H4 (cell line): Measurements from ENCODE around the gene TGFA. TPM values are rescaled to one million over a fixed set of nuclear protein-coding genes. Genes with fewer than 3 reads are reported as not detected.
A peak's percentile ranks its signal among the peaks of the same experiment; 100 is the strongest.

ENCODE experiments used
- DNase-seq: peaks from one replicate; pipeline ENCODE4 v3.0.0-alpha.2; 2015; ENCODE audit warnings: low spot score
- total RNA-seq: library from RNA; depleted of rRNA; stranded (reverse); fragments of >200 nt; shearing (Covaris generic); gene quantifications from 2 replicates; pipeline ENCODE4 v1.2.3, GENCODE V29; 2014; rRNA removed

The TGFA gene
- 19.7 and 32.2 TPM in 2 replicates for total RNA-seq

- DNase-seq = peak; percentile 89
Observed at GRCh38 chr2:70553584-70554337, at the start of gene TGFA. TSS of gene TGFA (minus strand) at chr2:70553826. CDS start at chr2:70553767, 59 bp downstream.

GRCh38 chr2:70603066-70603465 lies 49.4 kb upstream of the TGFA start:
- DNase-seq = no peak

GRCh38 chr2:70598197-70598596 lies 44.6 kb upstream of the TGFA start:
- DNase-seq = no peak

GRCh38 chr2:70596739-70597138 lies 43.1 kb upstream of the TGFA start:
- DNase-seq = peak; percentile 98

- peak; percentile 95 for DNase-seq
Observed at GRCh38 chr2:70596293-70596692, 42.7 kb upstream of the TGFA start.

- no peak for DNase-seq
Observed at GRCh38 chr2:70583091-70583490, 29.5 kb upstream of the TGFA start.

- no peak for DNase-seq
Observed at GRCh38 chr2:70580352-70580751, 26.7 kb upstream of the TGFA start.

GRCh38 chr2:70574618-70575017 lies 21.0 kb upstream of the TGFA start:
- no peak for DNase-seq

GRCh38 chr2:70574109-70574508 lies 20.5 kb upstream of the TGFA start:
- DNase-seq = no peak

- DNase-seq = no peak
Observed at GRCh38 chr2:70570041-70570661, 16.5 kb upstream of the TGFA start.

GRCh38 chr2:70569559-70569958 lies 15.9 kb upstream of the TGFA start:
- no peak for DNase-seq

GRCh38 chr2:70566906-70567305 lies 13.3 kb upstream of the TGFA start:
- DNase-seq = no peak

- no peak for DNase-seq
Observed at GRCh38 chr2:70566464-70566863, 12.8 kb upstream of the TGFA start.

GRCh38 chr2:70565039-70565731 lies 11.6 kb upstream of the TGFA start:
- DNase-seq = no peak

GRCh38 chr2:70561893-70562292 lies 8.3 kb upstream of the TGFA start:
- no peak for DNase-seq

- no peak for DNase-seq
Observed at GRCh38 chr2:70560442-70560841, 6.8 kb upstream of the TGFA start.

GRCh38 chr2:70560040-70560439 lies 6.4 kb upstream of the TGFA start:
- no peak for DNase-seq

GRCh38 chr2:70558195-70558808 lies 4.7 kb upstream of the TGFA start:
- no peak for DNase-seq

- DNase-seq = no peak
Observed at GRCh38 chr2:70557171-70557838, 3.7 kb upstream of the TGFA start.

- no peak for DNase-seq
Observed at GRCh38 chr2:70556608-70557007, 3.0 kb upstream of the TGFA start.

- DNase-seq = no peak
Observed at GRCh38 chr2:70554338-70554892, 789 bp upstream of the TGFA start.

GRCh38 chr2:70553334-70553583 lies 367 bp downstream of the TGFA start:
- peak; percentile 22 for DNase-seq
